Gastroesophageal sphincter (tissue), 4 donors: ENCODE measurements around the gene ADAMTSL3. TPM values are rescaled to one million over a fixed set of nuclear protein-coding genes. Genes with fewer than 3 reads are reported as not detected.

ENCODE experiments used
- ATAC-seq: fragments of 150-250 bp; one replicate; pipeline ENCODE4 v1.9.1; 2016; ENCODE audit warnings: mild to moderate bottlenecking, moderate library complexity
- H3K27ac ChIP-seq, 4 donors: fragments of 200-600 bp; sonication (generic) in 3 of 4; 1 replicate in 3 of 4; 2 replicates in 1 of 4; pipeline ENCODE4 v1.5.1; 2016 to 2019
- H3K27me3 ChIP-seq: fragments of 200-600 bp; sonication (generic); one replicate; pipeline ENCODE4 v1.5.1; 2019
- H3K36me3 ChIP-seq, 2 donors: fragments of 200-600 bp; sonication (generic); one replicate each; pipeline ENCODE4 v1.5.1; 2019; ENCODE audit warnings: control low read depth in 1 of 2
- H3K4me1 ChIP-seq, 3 donors: fragments of 200-600 bp; sonication (generic); 1 replicate in 2 of 3; 2 replicates in 1 of 3; pipeline ENCODE4 v1.5.1; 2016 to 2019; ENCODE audit warnings: control low read depth in 2 of 3
- H3K4me3 ChIP-seq, 2 donors: fragments of 200-600 bp; sonication (generic); one replicate each; pipeline ENCODE4 v1.5.1; 2019; ENCODE audit warnings: mild to moderate bottlenecking in 1 of 2, moderate library complexity in 1 of 2
- H3K9me3 ChIP-seq, 3 donors: fragments of 200-600 bp; sonication (generic); one replicate each; pipeline ENCODE4 v1.5.1; 2017 to 2019; ENCODE audit warnings: control low read depth in 2 of 3
- CTCF ChIP-seq, 4 experiments: fragments of 200-600 bp in 2 of 4; fragments of 450-650 bp in 2 of 4; sonication (generic) in 1 of 4; IDR thresholded peaks; one replicate each; pipeline ENCODE4 v1.5.1; 2017 to 2019; ENCODE audit warnings: antibody characterized with exemption in 4 of 4, mild to moderate bottlenecking in 2 of 4, moderate library complexity in 2 of 4
- EP300 ChIP-seq: sonication (generic); formaldehyde crosslinking; IDR thresholded peaks from one replicate; pipeline ENCODE4 v1.6.1; 2017; ENCODE audit warnings: antibody characterized with exemption, mild to moderate bottlenecking
- POLR2A ChIP-seq, 2 donors: fragments of 450-650 bp; IDR thresholded peaks; one replicate each; pipeline ENCODE4 v1.6.1; 2017; ENCODE audit warnings: antibody characterized with exemption in 2 of 2, mild to moderate bottlenecking in 2 of 2, moderate library complexity in 1 of 2
- POLR2AphosphoS5 ChIP-seq: sonication (generic); formaldehyde crosslinking; IDR thresholded peaks from one replicate; pipeline ENCODE4 v1.6.1; 2017; ENCODE audit warnings: antibody characterized with exemption
- WGBS, 2 donors: methylation state at CpG; one replicate each; pipeline ENCODE4 v1.1.5; 2018; ENCODE audit warnings: low coverage in 1 of 2; 5-methylcytosine and 5-hydroxymethylcytosine counted together
- total RNA-seq, 4 donors: library from RNA; depleted of rRNA; stranded (reverse); fragments of >200 nt; gene quantifications; one replicate each; pipeline ENCODE4 v1.1.0, GENCODE V29; 2016

Gene ADAMTSL3
- total RNA-seq, 4 donors from 2014 or later = 19.4 to 35.9 (median 24.1) TPM

GRCh38 chr15:83612226-83612625, 41.7 kb upstream of the ADAMTSL3 start:
- WGBS, 2 donors = 77 to 80% methylated on average over 1 to 3 of the region's 5 CpGs
- peak overlapping the region in 1 of 4 donors; percentile 24 for H3K27ac ChIP-seq
- H3K9me3 ChIP-seq = no peaks in the 10 kb centered on the region
- H3K4me1 ChIP-seq = peaks cover 0 to 7% (median 0%) of the 10 kb centered on the region in 3 donors
- no peak overlapping the region for H3K4me3 ChIP-seq
- TF ChIP-seq EP300 = no peak
- TF ChIP-seq POLR2A (IDR thresholded peaks at IDR 0.05) = no peak
- TF ChIP-seq POLR2AphosphoS5 = no peak
- TF ChIP-seq CTCF (IDR thresholded peaks at IDR 0.05) = no peak
- no peaks in the 10 kb centered on the region for H3K36me3 ChIP-seq
- ATAC-seq = no peak
- H3K27me3 ChIP-seq = no peaks in the 10 kb centered on the region

GRCh38 chr15:83612898-83613635, 40.9 kb upstream of the ADAMTSL3 start:
- WGBS, 2 donors = no CpG with 5 or more reads among the region's 2 CpGs
- H3K27me3 ChIP-seq = no peaks in the 10 kb centered on the region
- ATAC-seq = no peak
- H3K27ac ChIP-seq = no peak overlapping the region
- peak; percentile 7 for TF ChIP-seq POLR2AphosphoS5
- TF ChIP-seq EP300 = no peak
- H3K9me3 ChIP-seq = no peaks in the 10 kb centered on the region
- no peak overlapping the region for H3K4me3 ChIP-seq
- H3K36me3 ChIP-seq = no peaks in the 10 kb centered on the region
- peaks cover 0 to 7% (median 0%) of the 10 kb centered on the region in 3 donors for H3K4me1 ChIP-seq

- H3K27me3 ChIP-seq = no peaks in the 10 kb centered on the region
- ATAC-seq = no peak
- H3K9me3 ChIP-seq = no peaks in the 10 kb centered on the region
- no peaks in the 10 kb centered on the region for H3K36me3 ChIP-seq
- peaks cover 0 to 7% (median 0%) of the 10 kb centered on the region in 3 donors for H3K4me1 ChIP-seq
- H3K27ac ChIP-seq = no peak overlapping the region
- H3K4me3 ChIP-seq = no peak overlapping the region
- no peak for TF ChIP-seq POLR2AphosphoS5
- no peak for TF ChIP-seq CTCF (IDR thresholded peaks at IDR 0.05)
- no peak for TF ChIP-seq POLR2A (IDR thresholded peaks at IDR 0.05)
- TF ChIP-seq EP300 = no peak
- 14 to 57% methylated on average over 1 to 2 of the region's 2 CpGs for WGBS, 2 donors
Observed at GRCh38 chr15:83613714-83614113, 40.2 kb upstream of the ADAMTSL3 start.

GRCh38 chr15:83616840-83617239, 37.1 kb upstream of the ADAMTSL3 start:
- no peaks in the 10 kb centered on the region for H3K27me3 ChIP-seq
- 80 to 92% methylated on average over 1 of the region's 1 CpG for WGBS, 2 donors
- TF ChIP-seq CTCF (IDR thresholded peaks at IDR 0.05) (no peak), POLR2AphosphoS5 (no peak), EP300 (no peak), POLR2A (IDR thresholded peaks at IDR 0.05) (no peak)
- H3K4me3 ChIP-seq = no peak overlapping the region
- no peak for ATAC-seq
- H3K27ac ChIP-seq = no peak overlapping the region
- no peaks in the 10 kb centered on the region for H3K36me3 ChIP-seq
- no peaks in the 10 kb centered on the region for H3K9me3 ChIP-seq
- H3K4me1 ChIP-seq = peaks cover 0 to 7% (median 0%) of the 10 kb centered on the region in 3 donors

- no peaks in the 10 kb centered on the region for H3K4me1 ChIP-seq
- no peaks in the 10 kb centered on the region for H3K9me3 ChIP-seq
- no peaks in the 10 kb centered on the region for H3K27me3 ChIP-seq
- no peaks in the 10 kb centered on the region for H3K36me3 ChIP-seq
- no peak overlapping the region for H3K4me3 ChIP-seq
- TF ChIP-seq EP300 (no peak), POLR2AphosphoS5 (no peak), CTCF (IDR thresholded peaks at IDR 0.05) (no peak), POLR2A (IDR thresholded peaks at IDR 0.05) (no peak)
- no peak for ATAC-seq
- H3K27ac ChIP-seq = no peak overlapping the region
- 71 to 86% methylated on average over 1 to 2 of the region's 2 CpGs for WGBS, 2 donors
Observed at GRCh38 chr15:83626171-83626802, 27.6 kb upstream of the ADAMTSL3 start.
